ENCODE results near the gene STOML2. TPM values are rescaled to one million over a fixed set of nuclear protein-coding genes. Genes with fewer than 3 reads are reported as not detected.

Gene STOML2
- total RNA-seq, 1 donor from 2014 or later: 126 TPM

GRCh38 chr9:35072461-35073278, 30.3 kb downstream of the STOML2 start, which contains the start of gene VCP:
Gene VCP, minus strand, starts transcription at chr9:35072625. Its CDS starts 272 bp downstream, at chr9:35072353.
- peak; percentile 93 for ATAC-seq

- ATAC-seq: peak; percentile 85
These were observed 31.0 kb downstream of the STOML2 start for GRCh38 chr9:35071814-35072460.

- no peak for ATAC-seq
These were observed 31.8 kb downstream of the STOML2 start for GRCh38 chr9:35070823-35071813.

- no peak for ATAC-seq
These were observed 33.9 kb downstream of the STOML2 start for GRCh38 chr9:35069020-35069419.

- ATAC-seq: no peak
These were observed 35.9 kb downstream of the STOML2 start for GRCh38 chr9:35067056-35067455.

- ATAC-seq: peak; percentile 29
These were observed 42.3 kb downstream of the STOML2 start for GRCh38 chr9:35060548-35061207.

GRCh38 chr9:35059438-35059837, 43.5 kb downstream of the STOML2 start:
- no peak for ATAC-seq

GRCh38 chr9:35057271-35057620, 45.7 kb downstream of the STOML2 start:
- no peak for ATAC-seq

- peak; percentile 14 for ATAC-seq
These were observed 46.2 kb downstream of the STOML2 start for GRCh38 chr9:35056571-35057270.

- no peak for ATAC-seq
These were observed 47.9 kb downstream of the STOML2 start for GRCh38 chr9:35054871-35055644.

GRCh38 chr9:35054185-35054835, 48.6 kb downstream of the STOML2 start:
- no peak for ATAC-seq

- peak; percentile 80 for ATAC-seq
These were observed 51.6 kb downstream of the STOML2 start for GRCh38 chr9:35051069-35051967.

Other genes with a start within 250 kb of the STOML2 start
- 0.48 TPM for gene PHF24, start 144.8 kb downstream of the STOML2 start, total RNA-seq
- gene DNAJB5, start 113.4 kb downstream of the STOML2 start, total RNA-seq: 3.4 TPM
- 158 TPM for gene VCP, start 30.5 kb downstream of the STOML2 start, total RNA-seq
- gene FANCG, start 23.2 kb downstream of the STOML2 start, total RNA-seq: 22.0 TPM
- 22.8 TPM for gene PIGO, start 6.5 kb downstream of the STOML2 start, total RNA-seq
- gene ATOSB, start 12.7 kb upstream of the STOML2 start, total RNA-seq: 22.7 TPM
- 31.0 TPM for gene UNC13B, start 58.9 kb upstream of the STOML2 start, total RNA-seq